HG02943 (cell line): ENCODE data around the gene GRIK2.
"Not testable (repeated sequence)": the region's sequence is repeated elsewhere in the genome, so short reads cannot be mapped to it uniquely, and the experiment has no call there.

Experiments
- ATAC-seq: cut with Tn5 transposase; IDR thresholded peaks from one replicate; pipeline ENCODE4 v1.9.1; 2021; ENCODE audit warnings: mild to moderate bottlenecking, low read depth, moderate library complexity; ENCODE audit not compliant: unreplicated experiment

The GRIK2 gene

DNA sequence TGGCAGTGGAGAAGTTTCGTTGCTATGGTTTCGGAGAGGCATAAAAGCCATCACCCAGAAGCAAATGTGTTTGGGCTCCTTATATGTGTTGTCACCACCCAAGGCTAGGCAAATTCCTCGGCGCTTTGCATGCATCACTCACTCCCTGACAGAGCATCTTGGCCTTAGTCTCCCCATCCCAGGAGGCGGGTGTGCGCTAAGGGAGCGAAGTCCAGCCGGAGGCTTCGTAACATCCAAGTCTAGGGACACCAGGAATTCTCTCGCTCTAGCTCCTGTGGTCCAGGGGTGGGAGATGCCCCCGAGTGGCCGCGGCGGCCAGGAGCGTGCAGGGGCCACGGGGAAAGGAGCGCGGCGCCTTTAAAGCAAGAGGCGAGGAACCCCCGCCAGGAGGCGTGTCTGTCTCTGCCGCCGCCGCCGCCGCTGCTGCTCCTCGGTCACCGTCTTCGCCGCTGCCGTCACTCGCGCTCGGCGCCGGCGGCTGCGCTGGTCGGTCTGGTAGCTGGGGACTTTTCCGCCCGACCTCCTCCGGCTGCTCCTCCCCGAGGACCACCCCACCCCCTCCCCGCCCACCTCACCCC, at the start of gene GRIK2:
TSS of gene GRIK2 (plus strand) at position 458 of the 578 bp plus-strand sequence.
- no peak for ATAC-seq

GRCh38 chr6:101344885-101345284, 48.6 kb upstream of the GRIK2 start:
- no peak for ATAC-seq

GRCh38 chr6:101348816-101349215, 44.7 kb upstream of the GRIK2 start:
- ATAC-seq: no peak

DNA sequence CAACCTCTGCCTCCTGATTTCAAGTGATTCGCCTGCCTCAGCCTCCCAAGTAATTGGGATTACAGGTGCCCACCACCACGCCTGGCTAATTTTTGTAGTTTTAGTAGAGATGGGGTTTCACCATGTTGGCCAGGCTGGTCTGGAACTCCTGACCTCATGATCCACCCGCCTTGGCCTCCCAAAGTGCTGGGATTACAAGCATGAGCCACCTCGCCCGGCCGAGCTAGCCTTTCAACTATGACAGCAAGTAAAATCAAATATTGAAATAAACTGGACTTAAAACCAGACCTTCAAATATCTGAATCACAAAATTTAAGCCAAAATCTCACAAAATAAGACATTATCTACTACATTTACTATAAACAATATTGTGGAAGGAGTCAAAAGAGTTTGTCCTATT, 42.9 kb upstream of the GRIK2 start:
- not testable (repeated sequence) for ATAC-seq

DNA sequence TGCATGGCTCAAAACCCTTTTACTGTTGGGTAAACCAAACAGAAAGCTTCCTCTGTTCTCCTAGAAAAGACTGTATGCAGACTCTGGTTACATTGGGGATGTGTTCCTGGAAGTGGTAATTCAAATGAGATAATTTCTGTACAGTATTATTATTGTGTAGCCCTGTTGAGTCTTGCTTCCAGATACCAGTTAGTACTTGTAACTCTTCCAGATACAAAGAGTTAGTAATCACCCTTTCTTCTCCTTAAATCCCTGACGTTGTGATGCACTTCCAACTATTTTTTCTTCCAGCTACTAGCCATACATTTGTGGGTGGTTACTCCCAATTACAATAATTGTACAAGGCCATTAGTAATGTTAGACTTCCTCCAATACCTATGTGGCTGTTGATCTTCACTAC, 42.3 kb upstream of the GRIK2 start:
- ATAC-seq: no peak

- ATAC-seq: no peak
These were observed 41.2 kb upstream of the GRIK2 start for GRCh38 chr6:101352316-101352715.

- no peak for ATAC-seq
These were observed 28.3 kb upstream of the GRIK2 start for GRCh38 chr6:101365181-101365580.

DNA sequence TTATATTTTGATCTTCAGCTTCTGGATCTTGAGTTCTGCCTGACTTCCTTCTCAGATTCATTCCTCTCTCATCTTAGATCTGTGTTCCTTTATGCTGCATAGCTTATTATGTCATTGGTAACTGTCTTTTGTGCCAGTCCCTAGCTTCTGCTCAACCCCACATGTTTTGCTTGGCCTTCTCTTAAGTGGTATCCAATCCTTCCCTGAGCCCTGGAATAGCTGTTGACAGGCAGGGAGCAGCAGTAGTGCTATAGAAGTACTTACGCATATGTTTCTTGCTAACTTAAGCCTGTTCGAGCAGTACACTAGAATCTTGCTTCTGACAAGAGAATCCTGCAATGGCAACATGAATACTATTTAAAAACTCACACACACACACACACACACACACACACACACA, 13.6 kb upstream of the GRIK2 start:
- no peak for ATAC-seq

- ATAC-seq: no peak
These were observed 12.4 kb upstream of the GRIK2 start for GRCh38 chr6:101380897-101381630.

DNA sequence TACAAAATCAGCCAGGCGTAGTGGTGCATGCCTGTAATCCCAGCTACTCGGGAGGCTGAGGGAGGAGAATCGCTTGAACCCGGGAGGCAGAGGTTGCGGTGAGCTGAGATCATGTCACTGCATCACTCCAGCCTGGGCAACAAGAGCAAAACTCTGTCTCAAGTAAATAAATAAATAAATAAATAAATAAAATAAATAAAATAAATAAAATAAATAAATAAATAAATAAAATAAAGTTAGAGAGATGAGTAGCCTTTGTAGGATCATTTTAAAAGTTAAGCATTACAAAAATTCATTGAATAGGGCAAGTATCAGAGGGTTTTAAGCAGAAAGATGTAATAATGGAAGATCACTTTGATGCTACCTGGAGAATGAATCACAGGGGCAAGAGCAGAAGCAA, 9.8 kb upstream of the GRIK2 start:
- not testable (repeated sequence) for ATAC-seq

DNA sequence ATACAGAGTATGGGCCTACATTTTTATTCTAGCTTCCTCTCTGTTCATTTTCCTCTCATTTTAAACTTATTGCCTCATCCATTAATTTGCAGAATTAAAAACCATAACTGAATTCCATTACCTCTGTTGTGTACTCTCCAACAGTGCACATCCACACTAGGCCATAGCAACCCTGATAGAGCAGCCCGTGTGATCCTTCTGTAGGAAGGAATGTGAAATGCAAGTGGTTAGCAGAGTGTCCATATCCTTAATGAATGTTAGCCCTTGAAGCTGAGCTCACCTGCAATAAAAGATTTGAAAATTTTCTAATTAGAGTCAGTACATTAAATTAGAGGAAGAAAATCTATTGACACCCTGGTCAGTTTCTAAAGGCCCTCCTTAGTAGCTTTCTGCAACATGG, 6.5 kb upstream of the GRIK2 start:
- no peak for ATAC-seq

- ATAC-seq: no peak
These were observed 1.5 kb upstream of the GRIK2 start for GRCh38 chr6:101391772-101392585.

DNA sequence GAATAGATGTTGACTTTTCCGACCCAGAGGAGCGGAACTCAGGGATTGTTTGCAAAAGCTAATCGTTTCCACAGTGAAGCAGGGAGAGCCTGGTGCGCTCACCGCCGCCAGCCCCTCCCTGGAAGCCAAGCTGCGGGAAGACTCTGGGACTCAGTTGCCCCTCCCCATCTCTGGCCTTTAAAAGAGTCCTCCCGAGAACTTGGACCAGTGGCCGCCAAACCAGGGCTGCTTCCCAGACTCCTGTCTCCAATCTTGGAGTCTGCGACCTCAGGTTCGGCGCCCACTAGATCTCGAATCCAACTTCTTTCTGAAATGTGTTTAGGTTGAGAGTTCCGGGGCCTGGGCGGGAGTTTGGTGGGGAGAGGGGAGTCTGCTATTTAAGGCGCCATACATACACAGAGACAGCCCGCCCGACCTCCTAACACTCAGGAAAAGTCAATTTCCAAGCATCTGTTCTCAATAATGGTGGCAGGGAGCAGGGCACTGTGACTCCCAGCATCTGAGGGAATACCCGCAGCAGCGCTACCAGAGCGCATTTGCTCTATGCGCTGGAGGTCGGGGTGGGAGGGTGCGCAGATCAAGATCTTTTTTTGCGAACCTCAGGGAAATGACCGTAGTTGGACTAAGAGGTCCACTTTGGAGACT, 800 bp upstream of the GRIK2 start:
- no peak for ATAC-seq

- ATAC-seq: no peak
These were observed 332 bp downstream of the GRIK2 start for GRCh38 chr6:101393829-101394251.

GRCh38 chr6:101394936-101395335, 1.4 kb downstream of the GRIK2 start:
- ATAC-seq: no peak

DNA sequence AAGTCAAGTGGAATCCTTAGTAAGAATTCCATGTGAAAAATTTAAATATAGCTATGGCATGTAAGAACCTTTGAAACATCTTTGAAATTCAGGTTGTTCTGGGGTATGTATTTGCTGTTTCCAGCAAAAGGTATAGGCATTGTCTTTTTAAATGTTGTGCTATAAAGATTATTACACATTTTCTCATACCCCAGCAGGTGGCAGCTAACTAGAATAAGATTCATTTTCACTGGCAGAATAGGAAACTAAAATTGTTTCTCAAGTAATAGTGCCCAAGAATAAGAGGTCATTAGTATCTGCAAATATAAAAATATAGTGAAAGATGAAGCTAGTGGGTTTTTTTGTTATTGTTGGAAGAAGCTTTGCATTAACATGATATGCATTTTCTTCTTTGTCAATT, 1.8 kb downstream of the GRIK2 start:
- ATAC-seq: no peak

DNA sequence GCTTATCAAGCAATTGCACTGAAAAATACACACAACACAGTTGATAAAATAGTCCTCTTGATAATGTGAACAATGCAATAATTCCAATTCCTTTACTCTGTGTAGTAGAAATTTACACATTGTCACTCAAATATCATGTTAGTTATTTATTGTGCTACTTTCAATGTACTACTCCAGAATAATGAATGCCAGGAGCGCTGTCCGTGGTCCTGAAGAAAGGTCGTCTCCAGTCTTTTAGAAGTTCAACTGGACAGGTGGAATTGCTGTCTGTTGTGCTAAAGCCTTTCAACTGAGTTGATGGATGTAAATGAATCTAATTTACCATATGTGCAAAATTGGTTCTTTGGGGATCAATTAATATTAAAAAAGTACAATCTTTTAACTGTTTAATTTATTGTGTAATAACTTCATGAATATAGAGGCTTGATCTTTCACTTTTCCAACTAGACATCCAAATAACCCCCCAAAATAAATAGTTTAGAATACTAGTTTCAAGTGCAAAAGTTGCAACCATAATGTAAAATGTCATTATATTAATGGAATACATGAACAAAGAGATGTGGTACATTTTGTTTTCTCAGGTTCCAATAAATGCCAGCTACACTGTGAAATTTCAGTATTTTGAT, 3.2 kb downstream of the GRIK2 start:
- ATAC-seq: no peak

- no peak for ATAC-seq
These were observed 3.7 kb downstream of the GRIK2 start for GRCh38 chr6:101397199-101397598.

DNA sequence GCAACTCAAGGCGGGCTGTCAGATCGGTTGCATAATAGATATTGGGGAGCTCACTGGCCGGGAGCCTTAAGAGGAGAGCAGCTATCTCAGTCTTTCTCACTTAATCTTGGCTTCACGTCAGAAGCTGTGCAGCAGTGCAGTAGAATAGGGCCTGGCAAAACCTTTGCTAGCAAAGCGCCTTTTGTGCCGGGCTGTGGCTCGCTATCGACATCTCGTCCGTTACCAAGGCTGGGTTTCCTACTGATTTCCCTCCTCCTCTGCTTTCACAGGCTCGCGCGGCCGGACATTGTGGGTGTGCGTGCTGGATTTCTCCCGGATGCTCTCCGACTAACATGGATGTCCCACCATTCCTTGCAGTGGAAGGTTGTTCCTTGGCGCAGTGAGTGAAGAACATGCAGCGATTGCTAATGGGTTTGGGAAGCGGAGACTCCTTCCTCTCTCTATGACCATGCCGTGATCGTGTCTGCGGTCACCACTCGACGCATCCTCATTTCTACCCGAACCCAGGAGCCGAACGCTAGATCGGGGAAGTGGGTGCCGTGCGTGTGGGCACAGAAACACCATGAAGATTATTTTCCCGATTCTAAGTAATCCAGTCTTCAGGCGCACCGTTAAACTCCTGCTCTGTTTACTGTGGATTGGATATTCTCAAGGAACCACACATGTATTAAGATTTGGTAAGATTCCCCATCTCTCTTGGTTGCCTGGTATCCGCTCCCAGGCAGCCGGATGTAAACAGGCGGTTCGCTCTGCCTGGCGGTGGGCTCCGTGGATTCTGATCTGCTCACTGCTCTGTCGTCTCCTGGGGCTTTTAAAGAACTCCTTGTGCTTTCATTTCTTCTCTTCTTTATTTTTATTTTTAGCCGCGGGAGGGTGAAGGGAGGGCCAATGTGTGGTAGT, 5.5 kb downstream of the GRIK2 start:
- ATAC-seq: no peak
